CD14-positive monocyte (primary cell): ENCODE data around the gene LIX1. TPM values are rescaled to one million over a fixed set of nuclear protein-coding genes. Genes with fewer than 3 reads are reported as not detected.

Experiments used
- DNase-seq, 3 donors: peaks; one replicate each; pipeline ENCODE4 v3.0.0-alpha.2; 2011 to 2022
- H2AFZ ChIP-seq: 2 replicates; pipeline ENCODE4 v1.6.0; 2012; ENCODE audit warnings: mild to moderate bottlenecking, low read depth, low read length, inconsistent platforms; ENCODE audit not compliant: insufficient read depth, poor library complexity, severe bottlenecking
- H3K27ac ChIP-seq, 2 donors: 1 replicate in 1 of 2; 2 replicates in 1 of 2; pipeline ENCODE4 v1.5.1; 2012 to 2013; ENCODE audit warnings: low read length in 2 of 2, control low read depth in 1 of 2, inconsistent platforms in 1 of 2, low read depth in 1 of 2, mild to moderate bottlenecking in 1 of 2
- H3K27me3 ChIP-seq, 2 donors: one replicate each; pipeline versions ENCODE4 v1.6.0 to v1.6.1; 2011 to 2013; ENCODE audit warnings: low read length in 2 of 2; ENCODE audit not compliant: control insufficient read depth in 2 of 2, insufficient read depth in 2 of 2
- H3K36me3 ChIP-seq, 2 donors: replicated peaks in 1 of 2; 1 replicate in 1 of 2; 2 replicates in 1 of 2; pipeline versions ENCODE4 v1.5.1 to v1.6.1; 2012 to 2013; ENCODE audit warnings: low read length in 2 of 2, control low read depth in 1 of 2, inconsistent platforms in 1 of 2, mild to moderate bottlenecking in 1 of 2; ENCODE audit not compliant: insufficient read depth in 2 of 2, control insufficient read depth in 1 of 2
- H3K4me1 ChIP-seq, 2 donors: 1 replicate in 1 of 2; 2 replicates in 1 of 2; pipeline versions ENCODE4 v1.5.1 to v1.6.1; 2012 to 2013; ENCODE audit warnings: low read length in 2 of 2, control low read depth in 1 of 2, inconsistent platforms in 1 of 2, mild to moderate bottlenecking in 1 of 2, moderate library complexity in 1 of 2; ENCODE audit not compliant: insufficient read depth in 2 of 2, control insufficient read depth in 1 of 2
- H3K4me2 ChIP-seq: replicated peaks from 2 replicates; pipeline ENCODE3; 2012; ENCODE audit warnings: low read length, moderate library complexity, mild to moderate bottlenecking; ENCODE audit not compliant: poor library complexity, severe bottlenecking; ENCODE audit errors: extremely low read depth
- H3K4me3 ChIP-seq, 3 experiments: fragments of 200-600 bp in 1 of 3; sonication (generic) in 1 of 3; replicated peaks in 1 of 3; 1 replicate in 2 of 3; 2 replicates in 1 of 3; pipeline ENCODE4 v1.5.1; 2011 to 2013; ENCODE audit warnings: low read length in 3 of 3, mild to moderate bottlenecking in 3 of 3, control low read depth in 2 of 3, low read depth in 2 of 3, inconsistent platforms in 1 of 3, moderate library complexity in 1 of 3
- H3K79me2 ChIP-seq: 2 replicates; pipeline ENCODE4 v1.6.0; 2012; ENCODE audit warnings: mild to moderate bottlenecking, control low read depth, inconsistent platforms, low read length, moderate library complexity; ENCODE audit not compliant: insufficient read depth
- H3K9ac ChIP-seq: 2 replicates; pipeline ENCODE4 v1.6.0; 2017; ENCODE audit warnings: low read length, mild to moderate bottlenecking; ENCODE audit not compliant: insufficient read depth, poor library complexity, severe bottlenecking
- H3K9me3 ChIP-seq, 2 donors: replicated peaks in 1 of 2; 1 replicate in 1 of 2; 2 replicates in 1 of 2; pipeline versions ENCODE4 v1.5.1 to v1.6.1; 2012 to 2013; ENCODE audit warnings: low read length in 2 of 2, control low read depth in 1 of 2; ENCODE audit not compliant: control insufficient read depth in 1 of 2, insufficient read depth in 1 of 2
- H4K20me1 ChIP-seq: 2 replicates; pipeline ENCODE4 v1.6.0; 2012; ENCODE audit warnings: mild to moderate bottlenecking, low read length, control low read depth, moderate library complexity; ENCODE audit not compliant: insufficient read depth
- H3K27ac Mint-ChIP-seq, 7 donors: one replicate each; pipeline ENCODE4 v1.8.0; 2020; ENCODE audit warnings: mild to moderate bottlenecking in 7 of 7, mixed read lengths in 7 of 7, moderate library complexity in 6 of 7, inconsistent platforms in 2 of 7
- H3K27me3 Mint-ChIP-seq, 3 donors: one replicate each; pipeline ENCODE4 v1.8.0; 2021 to 2022; ENCODE audit warnings: low read depth in 3 of 3, mild to moderate bottlenecking in 3 of 3, mixed read lengths in 3 of 3, moderate library complexity in 3 of 3, inconsistent platforms in 1 of 3
- H3K36me3 Mint-ChIP-seq, 2 donors: one replicate each; pipeline ENCODE4 v1.8.0; 2020; ENCODE audit warnings: mixed read lengths in 2 of 2, inconsistent platforms in 1 of 2, mild to moderate bottlenecking in 1 of 2
- H3K4me1 Mint-ChIP-seq: one replicate; pipeline ENCODE4 v1.8.0; 2020; ENCODE audit warnings: mild to moderate bottlenecking, mixed read lengths
- H3K4me3 Mint-ChIP-seq, 2 donors: one replicate each; pipeline ENCODE4 v1.8.0; 2020; ENCODE audit warnings: mild to moderate bottlenecking in 2 of 2, mixed read lengths in 2 of 2, moderate library complexity in 1 of 2
- H3K9me3 Mint-ChIP-seq, 7 donors: one replicate each; pipeline ENCODE4 v1.8.0; 2020 to 2022; ENCODE audit warnings: mixed read lengths in 7 of 7, mild to moderate bottlenecking in 6 of 7, moderate library complexity in 6 of 7, inconsistent platforms in 2 of 7
- WGBS: methylation state at CpG from one replicate; pipeline ENCODE4 v1.1.5; 2013; ENCODE audit warnings: missing lambda C conversion rate; ENCODE audit not compliant: insufficient coverage; 5-methylcytosine and 5-hydroxymethylcytosine counted together
- intact Hi-C, 2 donors: fragments of 100-400 bp; cut with micrococcal nuclease; formaldehyde crosslinking; loops; one replicate each; pipeline versions ENCODE4 v1.15.0 to v1.15.1; 2023
- polyA plus RNA-seq, 3 donors: library from polyadenylated mRNA; depleted of rRNA in 1 of 3; unstranded in 2 of 3; stranded (reverse) in 1 of 3; fragments of 300-500 nt in 2 of 3; fragments of >200 nt in 1 of 3; fragmentation: Illumina TruSeq in 2 of 3; gene quantifications; 1 replicate in 2 of 3; 2 replicates in 1 of 3; pipeline ENCODE4 v1.2.3, GENCODE V29; 2012 to 2021
- TF ChIP-seq, protein P1 (sequence below): fragments of 200-600 bp; IDR thresholded peaks from one replicate; pipeline ENCODE4 v1.8.0; 2022; ENCODE audit warnings: antibody characterized with exemption, mild to moderate bottlenecking

The LIX1 gene
- polyA plus RNA-seq, 3 donors, result not detected

DNA sequence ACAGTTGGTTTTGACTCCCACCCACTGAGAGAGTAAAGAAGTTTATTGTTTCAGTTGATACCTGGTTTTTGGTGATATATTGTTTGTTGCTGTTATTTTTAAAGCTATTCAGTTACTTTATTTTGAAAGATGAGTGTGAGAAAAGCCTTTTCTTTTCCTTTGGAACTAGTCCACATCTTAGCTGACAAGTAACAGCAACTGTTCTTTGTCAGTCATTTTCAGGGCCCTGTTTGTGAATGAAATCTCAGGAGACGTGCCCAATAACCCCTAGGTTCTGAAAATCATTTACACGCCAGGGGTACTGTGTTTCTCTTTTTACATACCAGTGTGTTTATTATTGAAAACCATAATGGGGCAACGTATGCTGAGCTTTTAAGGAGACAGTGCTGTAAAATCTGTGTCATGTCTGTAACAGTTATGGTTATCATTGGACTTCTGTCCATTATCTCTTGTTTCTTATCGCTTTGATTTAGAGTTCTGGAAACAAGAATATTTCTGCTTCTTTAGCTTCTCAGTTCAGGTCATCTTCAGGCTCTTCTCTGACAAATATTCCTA lies 75.0 kb downstream of the LIX1 start:
- Histone ChIP-seq H3K4me1 (no peaks in the 10 kb centered on the region), H3K27ac (no peak overlapping the region), H3K9ac (no peak overlapping the region), H3K27me3 (no peaks in the 10 kb centered on the region), H3K79me2 (no peaks in the 10 kb centered on the region), H3K4me3 (no peak overlapping the region), H3K4me2 (no peak overlapping the region), H2AFZ (no peak overlapping the region), H3K36me3 (no peaks in the 10 kb centered on the region), H4K20me1 (no peaks in the 10 kb centered on the region), H3K9me3 (no peaks in the 10 kb centered on the region)
- H3K4me1 Mint-ChIP-seq, result no peaks in the 10 kb centered on the region
- TF ChIP-seq, protein P1, sequence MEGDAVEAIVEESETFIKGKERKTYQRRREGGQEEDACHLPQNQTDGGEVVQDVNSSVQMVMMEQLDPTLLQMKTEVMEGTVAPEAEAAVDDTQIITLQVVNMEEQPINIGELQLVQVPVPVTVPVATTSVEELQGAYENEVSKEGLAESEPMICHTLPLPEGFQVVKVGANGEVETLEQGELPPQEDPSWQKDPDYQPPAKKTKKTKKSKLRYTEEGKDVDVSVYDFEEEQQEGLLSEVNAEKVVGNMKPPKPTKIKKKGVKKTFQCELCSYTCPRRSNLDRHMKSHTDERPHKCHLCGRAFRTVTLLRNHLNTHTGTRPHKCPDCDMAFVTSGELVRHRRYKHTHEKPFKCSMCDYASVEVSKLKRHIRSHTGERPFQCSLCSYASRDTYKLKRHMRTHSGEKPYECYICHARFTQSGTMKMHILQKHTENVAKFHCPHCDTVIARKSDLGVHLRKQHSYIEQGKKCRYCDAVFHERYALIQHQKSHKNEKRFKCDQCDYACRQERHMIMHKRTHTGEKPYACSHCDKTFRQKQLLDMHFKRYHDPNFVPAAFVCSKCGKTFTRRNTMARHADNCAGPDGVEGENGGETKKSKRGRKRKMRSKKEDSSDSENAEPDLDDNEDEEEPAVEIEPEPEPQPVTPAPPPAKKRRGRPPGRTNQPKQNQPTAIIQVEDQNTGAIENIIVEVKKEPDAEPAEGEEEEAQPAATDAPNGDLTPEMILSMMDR, result no peak
- H3K27ac Mint-ChIP-seq, result no peak overlapping the region
- no peaks in the 10 kb centered on the region for H3K36me3 Mint-ChIP-seq
- H3K4me3 Mint-ChIP-seq, result no peak overlapping the region
- H3K9me3 Mint-ChIP-seq, result no peaks in the 10 kb centered on the region
- H3K27me3 Mint-ChIP-seq, result peaks cover 2 to 3% (median 2%) of the 10 kb centered on the region in 3 donors
- WGBS, result no CpG with 5 or more reads among the region's 4 CpGs
- intact Hi-C loops, result no loop called here
- DNase-seq, result no peak

DNA sequence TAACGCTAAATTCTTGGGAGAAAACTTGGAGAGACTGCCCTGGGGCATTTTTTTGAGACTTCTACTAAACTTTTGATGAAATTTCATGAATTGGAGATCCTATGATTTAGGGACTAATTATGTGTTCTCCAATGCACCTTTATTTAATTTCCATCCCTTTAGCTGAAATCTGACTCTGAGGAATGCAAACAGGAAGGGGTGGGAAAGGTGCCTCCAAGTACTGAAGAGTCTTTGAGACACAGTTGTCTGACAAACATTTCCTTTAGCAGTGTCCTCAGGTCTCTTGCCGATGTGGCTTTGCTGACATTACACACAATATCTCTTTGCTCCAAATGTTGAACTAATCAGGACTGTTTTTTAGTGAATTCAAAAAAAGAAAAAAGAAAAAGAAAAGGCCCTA lies 76.9 kb downstream of the LIX1 start:
- no peak for DNase-seq
- H3K36me3 Mint-ChIP-seq, result no peaks in the 10 kb centered on the region
- intact Hi-C loops, result no loop called here
- Histone ChIP-seq H3K4me2 (no peak overlapping the region), H2AFZ (no peak overlapping the region), H3K27ac (no peak overlapping the region), H3K79me2 (no peaks in the 10 kb centered on the region), H3K9ac (no peak overlapping the region), H3K36me3 (no peaks in the 10 kb centered on the region), H3K27me3 (no peaks in the 10 kb centered on the region), H4K20me1 (no peaks in the 10 kb centered on the region), H3K9me3 (no peaks in the 10 kb centered on the region), H3K4me1 (no peaks in the 10 kb centered on the region), H3K4me3 (no peak overlapping the region)
- H3K27ac Mint-ChIP-seq, result no peak overlapping the region
- H3K9me3 Mint-ChIP-seq, result no peaks in the 10 kb centered on the region
- H3K4me1 Mint-ChIP-seq, result no peaks in the 10 kb centered on the region
- TF ChIP-seq, protein P1, result no peak
- H3K27me3 Mint-ChIP-seq, result peaks cover 0 to 3% (median 2%) of the 10 kb centered on the region in 3 donors
- WGBS, result no CpG with 5 or more reads among the region's 2 CpGs
- no peak overlapping the region for H3K4me3 Mint-ChIP-seq
